K562 (cell line): ENCODE measurements around the gene TSPOAP1. TPM values are rescaled to one million over a fixed set of nuclear protein-coding genes. Genes with fewer than 3 reads are reported as not detected.

Source experiments
- BACH1 ChIP-seq: fragments of 200-800 bp; sonication (Bioruptor generic); IDR thresholded peaks from 2 replicates; pipeline ENCODE4 v1.6.1; 2016; ENCODE audit warnings: missing genetic modification characterization, missing compliant biosample characterization
- COPS2 ChIP-seq: fragments of 450-650 bp; conservative IDR thresholded peaks from 2 replicates; pipeline ENCODE4 v1.6.1; 2016; ENCODE audit warnings: mild to moderate bottlenecking, moderate library complexity
- CTBP1 ChIP-seq: fragments of 450-650 bp; IDR thresholded peaks from 2 replicates; pipeline ENCODE4 v1.6.1; 2016; ENCODE audit warnings: borderline replicate concordance
- EP400 ChIP-seq: fragments of 450-650 bp; IDR thresholded peaks from 2 replicates; pipeline ENCODE4 v1.6.1; 2017; ENCODE audit warnings: antibody characterized with exemption, mild to moderate bottlenecking, moderate library complexity
- GABPA ChIP-seq: fragments of 200-800 bp; sonication (Bioruptor generic); conservative IDR thresholded peaks from 2 replicates; pipeline ENCODE4 v1.6.1; 2016; ENCODE audit warnings: low read depth, missing genetic modification characterization, missing compliant biosample characterization
- HLTF ChIP-seq: fragments of 450-650 bp; IDR thresholded peaks from 2 replicates; pipeline ENCODE4 v1.6.1; 2016
- KHSRP ChIP-seq: fragments of 450-650 bp; IDR thresholded peaks from 2 replicates; pipeline ENCODE4 v1.6.1; 2017
- NEUROD1 ChIP-seq: fragments of 150-350 bp; IDR thresholded peaks from 2 replicates; pipeline ENCODE4 v1.6.1; 2014; ENCODE audit warnings: borderline replicate concordance, low read length, low read depth; ENCODE audit not compliant: partially characterized antibody
- NRF1 ChIP-seq, 2 experiments: fragments of 450-650 bp; IDR thresholded peaks in 1 of 2; conservative IDR thresholded peaks in 1 of 2; 2 replicates each; pipeline ENCODE4 v1.6.1; 2014; ENCODE audit warnings: mild to moderate bottlenecking in 2 of 2
- PHF20 ChIP-seq: fragments of 450-650 bp; IDR thresholded peaks from 2 replicates; pipeline ENCODE4 v1.6.1; 2018; ENCODE audit not compliant: partially characterized antibody
- POLR2B ChIP-seq: fragments of 450-650 bp; IDR thresholded peaks from 2 replicates; pipeline ENCODE4 v1.6.1; 2018; ENCODE audit warnings: low read depth; ENCODE audit not compliant: partially characterized antibody
- TCFL5 ChIP-seq: fragments of 250-450 bp; sonication (Bioruptor Pico); conservative IDR thresholded peaks from 2 replicates; pipeline ENCODE4 v1.6.1; 2021; ENCODE audit warnings: mild to moderate bottlenecking, moderate library complexity, matching md5 sums
- TEAD2 ChIP-seq: fragments of 450-650 bp; IDR thresholded peaks from 2 replicates; pipeline ENCODE4 v1.6.1; 2016; ENCODE audit warnings: missing genetic modification characterization, control low read depth, missing compliant biosample characterization
- ZBTB7A ChIP-seq: IDR thresholded peaks from 2 replicates; pipeline ENCODE4 v1.6.1; 2011; ENCODE audit warnings: low read depth, mild to moderate bottlenecking, low read length, moderate library complexity, borderline replicate concordance; ENCODE audit not compliant: control insufficient read depth
- ZMIZ1 ChIP-seq, 2 experiments: fragments of 150-350 bp in 1 of 2; IDR thresholded peaks; 2 replicates each; pipeline ENCODE4 v1.6.1; 2012 to 2016; ENCODE audit warnings: low read depth in 2 of 2, low read length in 2 of 2, mild to moderate bottlenecking in 1 of 2, moderate library complexity in 1 of 2
- ZNF282 ChIP-seq: sonication (generic); formaldehyde crosslinking; IDR thresholded peaks from 2 replicates; pipeline ENCODE4 v1.8.1; 2023; ENCODE audit warnings: missing genetic modification reagents
- ZNF507 ChIP-seq: conservative IDR thresholded peaks from 2 replicates; pipeline ENCODE4 v1.6.1; 2017; ENCODE audit warnings: missing genetic modification characterization, missing compliant biosample characterization
- polyA plus RNA-seq, 8 experiments: library from polyadenylated mRNA; depleted of rRNA in 4 of 8; stranded (reverse) in 5 of 8; unstranded in 3 of 8; fragments of >200 nt; fragmentation: Nextera tagmentation in 2 of 8; fragmentation: Illumina TruSeq in 1 of 8; extraction: Ambion mirVana in 2 of 8; extraction: Trizol in 1 of 8; gene quantifications; 2 replicates each; pipeline versions ENCODE4 v1.2.1 to v1.2.3, GENCODE V29; 2011 to 2014; ENCODE audit warnings: inconsistent platforms in 1 of 8, missing spikeins in 1 of 8
- total RNA-seq, 7 experiments: library from RNA; depleted of rRNA in 6 of 7; stranded (reverse); fragments of >200 nt in 6 of 7; fragmentation: Illumina TruSeq in 2 of 7; extraction: Trizol in 2 of 7; gene quantifications; 2 replicates each; pipeline versions ENCODE4 v1.2.1 to v1.2.3, GENCODE V29; 2011 to 2021; ENCODE audit warnings: low replicate concordance in 1 of 7
- TF ChIP-seq, protein P1 (sequence below): fragments of 450-650 bp; formaldehyde crosslinking; IDR thresholded peaks from 2 replicates; pipeline ENCODE4 v1.4.0; 2022; ENCODE audit warnings: missing genetic modification characterization
- TF ChIP-seq, protein P2 (sequence below): sonication (generic); formaldehyde crosslinking; IDR thresholded peaks from 2 replicates; pipeline ENCODE4 v1.8.1; 2023; ENCODE audit warnings: mild to moderate bottlenecking, missing genetic modification reagents

Gene TSPOAP1
- total and polyA plus RNA-seq, 9 of the 15 experiments (the other 6 are each of a cell fraction or from before 2014, with no cell fraction given): 0.87 to 3.9 (median 1.8) TPM; not detected in 2

GRCh38 chr17:58335779-58336455 lies 7.3 kb upstream of the TSPOAP1 start (continued):
- TF ChIP-seq ZMIZ1 (IDR thresholded peaks at IDR 0.05; ENCODE audit: low read depth in 2 of 2, low read length in 2 of 2): no peak
- TF ChIP-seq CTBP1: peak; percentile 70
- no peak for TF ChIP-seq COPS2
- TF ChIP-seq NEUROD1: peak; percentile 7
- peak; percentile 45; the same call in 1 of the 2 replicates for TF ChIP-seq BACH1 (tag)
- 0 out of 2 replicates have a peak, but pooled peaks have one; percentile 7 for TF ChIP-seq TCFL5 (CRISPR knock-in tag)
- TF ChIP-seq EP400: no peak
- TF ChIP-seq ZNF282 (CRISPR knock-in tag): no peak
- TF ChIP-seq ZNF507 (tag): no peak
- TF ChIP-seq, protein P1, sequence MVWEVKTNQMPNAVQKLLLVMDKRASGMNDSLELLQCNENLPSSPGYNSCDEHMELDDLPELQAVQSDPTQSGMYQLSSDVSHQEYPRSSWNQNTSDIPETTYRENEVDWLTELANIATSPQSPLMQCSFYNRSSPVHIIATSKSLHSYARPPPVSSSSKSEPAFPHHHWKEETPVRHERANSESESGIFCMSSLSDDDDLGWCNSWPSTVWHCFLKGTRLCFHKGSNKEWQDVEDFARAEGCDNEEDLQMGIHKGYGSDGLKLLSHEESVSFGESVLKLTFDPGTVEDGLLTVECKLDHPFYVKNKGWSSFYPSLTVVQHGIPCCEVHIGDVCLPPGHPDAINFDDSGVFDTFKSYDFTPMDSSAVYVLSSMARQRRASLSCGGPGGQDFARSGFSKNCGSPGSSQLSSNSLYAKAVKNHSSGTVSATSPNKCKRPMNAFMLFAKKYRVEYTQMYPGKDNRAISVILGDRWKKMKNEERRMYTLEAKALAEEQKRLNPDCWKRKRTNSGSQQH: no peak; the same call in 1 of the 2 replicates
- no peak for TF ChIP-seq TEAD2 (tag)
- TF ChIP-seq POLR2B: peak; percentile 53
- TF ChIP-seq PHF20: no peak
- peak; percentile 20; the same call in 1 of the 2 replicates for TF ChIP-seq ZBTB7A
- TF ChIP-seq NRF1 (conservative IDR thresholded peaks at IDR 0.05 in 1 of 2, IDR thresholded peaks at IDR 0.05 in 1 of 2): 0 out of 4 replicates have a peak, but pooled peaks of 1 of the 2 experiments have one; percentile 18
- TF ChIP-seq GABPA: peak; percentile 79
- TF ChIP-seq HLTF: no peak
- TF ChIP-seq, protein P2, sequence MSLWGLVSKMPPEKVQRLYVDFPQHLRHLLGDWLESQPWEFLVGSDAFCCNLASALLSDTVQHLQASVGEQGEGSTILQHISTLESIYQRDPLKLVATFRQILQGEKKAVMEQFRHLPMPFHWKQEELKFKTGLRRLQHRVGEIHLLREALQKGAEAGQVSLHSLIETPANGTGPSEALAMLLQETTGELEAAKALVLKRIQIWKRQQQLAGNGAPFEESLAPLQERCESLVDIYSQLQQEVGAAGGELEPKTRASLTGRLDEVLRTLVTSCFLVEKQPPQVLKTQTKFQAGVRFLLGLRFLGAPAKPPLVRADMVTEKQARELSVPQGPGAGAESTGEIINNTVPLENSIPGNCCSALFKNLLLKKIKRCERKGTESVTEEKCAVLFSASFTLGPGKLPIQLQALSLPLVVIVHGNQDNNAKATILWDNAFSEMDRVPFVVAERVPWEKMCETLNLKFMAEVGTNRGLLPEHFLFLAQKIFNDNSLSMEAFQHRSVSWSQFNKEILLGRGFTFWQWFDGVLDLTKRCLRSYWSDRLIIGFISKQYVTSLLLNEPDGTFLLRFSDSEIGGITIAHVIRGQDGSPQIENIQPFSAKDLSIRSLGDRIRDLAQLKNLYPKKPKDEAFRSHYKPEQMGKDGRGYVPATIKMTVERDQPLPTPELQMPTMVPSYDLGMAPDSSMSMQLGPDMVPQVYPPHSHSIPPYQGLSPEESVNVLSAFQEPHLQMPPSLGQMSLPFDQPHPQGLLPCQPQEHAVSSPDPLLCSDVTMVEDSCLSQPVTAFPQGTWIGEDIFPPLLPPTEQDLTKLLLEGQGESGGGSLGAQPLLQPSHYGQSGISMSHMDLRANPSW (CRISPR knock-in tag): no peak
- no peak for TF ChIP-seq KHSRP
